Right kidney (tissue), 1 donor: ENCODE data around the gene TMPRSS2.
A peak's percentile ranks its signal among the peaks of the same experiment; 100 is the strongest.

Source experiments
- DNase-seq: peaks from one replicate; pipeline ENCODE4 v3.0.0-alpha.2; 2016

The TMPRSS2 gene

GRCh38 chr21:41510500-41510899, 2.5 kb upstream of the TMPRSS2 start:
- no peak for DNase-seq

DNA sequence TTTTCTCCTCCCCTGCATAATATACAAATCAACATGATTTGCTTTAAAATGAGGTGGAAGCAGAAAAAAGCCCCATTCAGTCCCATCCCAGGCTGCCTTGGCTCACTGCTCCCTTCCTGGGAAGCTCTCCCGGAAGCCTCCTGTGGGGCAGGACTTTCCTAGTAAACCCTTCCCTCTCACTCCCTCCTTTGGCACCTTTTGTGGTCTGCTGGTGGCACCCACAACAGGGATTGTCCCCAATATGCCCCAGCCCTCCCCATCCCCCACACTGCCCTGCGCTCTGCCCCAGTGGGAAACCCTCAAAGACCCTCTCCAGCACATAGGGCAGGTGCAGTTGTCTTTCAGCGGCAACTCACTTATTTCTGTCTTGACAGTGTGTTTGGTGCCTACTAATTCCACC, 1.8 kb upstream of the TMPRSS2 start:
- no peak for DNase-seq

- DNase-seq = no peak
Measured at GRCh38 chr21:41509145-41509496, 1.2 kb upstream of the TMPRSS2 start.

- peak; percentile 68 for DNase-seq
Measured at GRCh38 chr21:41508415-41509144, 622 bp upstream of the TMPRSS2 start.

GRCh38 chr21:41506611-41507520, 1.1 kb downstream of the TMPRSS2 start:
- DNase-seq = peak; percentile 82

- no peak for DNase-seq
Measured at GRCh38 chr21:41506005-41506594, 1.9 kb downstream of the TMPRSS2 start.

GRCh38 chr21:41504030-41504429, 3.9 kb downstream of the TMPRSS2 start:
- DNase-seq = no peak

GRCh38 chr21:41503331-41503730, 4.6 kb downstream of the TMPRSS2 start:
- no peak for DNase-seq

DNA sequence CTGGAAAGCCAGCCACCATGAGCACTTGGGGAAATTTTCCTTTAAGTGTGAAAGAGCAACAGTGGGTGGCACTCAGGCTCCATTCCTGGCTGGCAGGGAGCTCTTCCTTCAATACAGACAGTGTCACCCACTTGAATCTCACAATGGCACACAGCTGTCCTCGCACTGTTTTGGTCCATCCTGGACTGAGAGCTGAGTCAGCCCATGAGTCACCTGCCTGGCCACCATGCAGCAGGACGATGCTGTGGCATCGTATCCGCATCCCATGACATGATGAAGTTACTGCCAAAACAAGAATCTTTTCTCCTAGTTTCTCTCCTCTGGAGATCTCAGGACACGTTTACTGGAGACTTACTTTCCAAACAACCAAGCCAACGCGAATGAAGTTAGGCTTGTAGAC, 6.0 kb downstream of the TMPRSS2 start:
- no peak for DNase-seq

GRCh38 chr21:41500931-41501381, 7.0 kb downstream of the TMPRSS2 start:
- DNase-seq = no peak

DNA sequence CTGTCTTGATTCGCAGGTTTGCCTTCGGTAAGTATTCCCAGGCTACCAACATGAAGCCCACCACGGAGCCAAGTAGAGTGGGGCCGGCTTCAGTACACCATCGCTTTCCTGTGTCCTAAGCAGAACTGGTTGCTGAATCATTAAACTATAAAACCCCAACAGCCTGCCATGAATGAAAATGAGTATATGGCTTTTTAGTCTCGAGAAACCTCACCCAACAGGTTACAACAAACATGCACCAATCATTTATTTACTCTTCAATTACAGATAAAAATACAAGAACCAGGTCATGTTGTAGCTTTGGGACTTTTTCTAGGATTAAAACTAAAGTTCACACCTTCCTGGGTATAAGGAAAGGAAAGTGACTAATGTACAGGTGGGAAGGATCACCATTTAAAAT, 7.6 kb downstream of the TMPRSS2 start:
- no peak for DNase-seq

- DNase-seq = no peak
Measured at GRCh38 chr21:41499920-41500319, 8.0 kb downstream of the TMPRSS2 start.

DNA sequence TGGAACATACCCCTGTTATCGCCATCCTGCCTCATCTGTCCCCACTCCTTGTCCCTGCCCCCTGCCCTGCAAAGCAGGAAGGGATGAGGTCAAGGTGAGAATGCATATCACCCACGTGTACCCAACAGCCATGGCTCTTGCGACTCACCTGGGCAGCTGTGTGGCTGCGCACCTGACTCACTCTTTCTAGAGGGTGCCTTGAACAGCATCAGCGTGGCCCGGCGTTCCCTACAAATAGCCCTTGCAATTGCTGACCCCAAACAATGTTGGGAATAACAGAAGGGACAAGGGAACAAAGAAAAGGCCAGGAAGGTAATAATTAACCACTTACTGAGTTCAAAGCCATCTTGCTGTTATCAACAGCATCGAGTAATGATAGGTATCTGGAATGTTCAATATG, 10.2 kb downstream of the TMPRSS2 start:
- no peak for DNase-seq

DNA sequence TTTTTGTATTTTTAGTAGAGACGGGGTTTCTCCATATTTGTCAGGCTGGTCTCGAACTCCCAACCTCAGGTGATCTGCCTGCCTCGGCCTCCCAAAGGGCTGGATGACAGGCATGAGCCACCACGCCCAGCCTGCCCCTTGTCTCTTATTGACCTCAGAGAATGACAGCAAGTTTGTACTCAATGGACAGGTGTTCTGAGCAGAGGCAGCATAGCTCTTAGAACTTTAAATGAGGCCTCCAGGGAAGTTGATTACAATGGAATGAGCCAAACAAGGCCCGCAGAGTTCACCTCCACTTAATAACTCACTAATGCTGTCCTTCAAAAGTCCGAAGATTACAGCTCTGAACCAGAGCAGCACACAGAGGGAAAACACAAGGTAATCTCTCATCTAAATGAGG, 10.9 kb downstream of the TMPRSS2 start:
- no peak for DNase-seq

DNA sequence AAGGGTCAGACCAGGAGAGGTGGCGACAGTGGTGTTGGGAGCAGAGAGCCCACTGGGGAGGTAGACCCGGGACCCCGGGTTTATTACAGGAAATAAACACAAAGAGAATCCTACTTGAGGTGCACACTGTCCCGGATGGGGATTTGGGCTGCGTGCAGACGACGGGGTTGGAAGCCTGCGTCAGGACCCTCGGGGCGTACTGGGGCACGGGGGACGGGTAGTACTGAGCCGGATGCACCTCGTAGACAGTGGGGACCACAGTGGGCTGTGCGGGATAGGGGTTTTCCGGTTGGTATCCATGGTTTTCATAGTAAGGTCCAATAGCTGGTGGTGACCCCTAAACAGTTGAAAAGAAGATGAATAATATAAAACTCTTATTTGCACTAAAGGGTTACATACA, 13.7 kb downstream of the TMPRSS2 start:
- no peak for DNase-seq

- no peak for DNase-seq
Measured at GRCh38 chr21:41491412-41491811, 16.5 kb downstream of the TMPRSS2 start.

GRCh38 chr21:41490330-41490729, 17.6 kb downstream of the TMPRSS2 start:
- no peak for DNase-seq

DNA sequence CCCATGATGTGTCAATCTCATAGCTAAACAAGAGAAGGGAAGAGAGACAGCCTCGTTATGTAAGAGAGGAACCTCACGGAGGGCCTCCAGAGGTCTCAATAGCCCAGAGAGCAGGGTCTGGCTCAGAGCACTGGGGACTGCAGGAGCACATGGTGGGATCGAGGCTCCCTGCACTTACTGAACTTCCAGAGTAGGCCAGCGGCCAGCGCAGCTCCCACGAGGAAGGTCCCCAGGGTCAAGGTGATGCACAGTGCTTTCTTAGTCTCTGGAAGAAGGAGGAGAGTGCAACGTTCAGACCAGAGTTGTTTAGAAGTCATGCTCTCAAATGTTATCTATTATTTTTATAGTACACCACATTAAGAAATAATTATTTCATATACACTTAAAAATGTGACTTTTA, 18.6 kb downstream of the TMPRSS2 start:
- DNase-seq = no peak

GRCh38 chr21:41488080-41488479, 19.9 kb downstream of the TMPRSS2 start:
- no peak for DNase-seq

GRCh38 chr21:41487082-41487481, 20.9 kb downstream of the TMPRSS2 start:
- DNase-seq = no peak

DNA sequence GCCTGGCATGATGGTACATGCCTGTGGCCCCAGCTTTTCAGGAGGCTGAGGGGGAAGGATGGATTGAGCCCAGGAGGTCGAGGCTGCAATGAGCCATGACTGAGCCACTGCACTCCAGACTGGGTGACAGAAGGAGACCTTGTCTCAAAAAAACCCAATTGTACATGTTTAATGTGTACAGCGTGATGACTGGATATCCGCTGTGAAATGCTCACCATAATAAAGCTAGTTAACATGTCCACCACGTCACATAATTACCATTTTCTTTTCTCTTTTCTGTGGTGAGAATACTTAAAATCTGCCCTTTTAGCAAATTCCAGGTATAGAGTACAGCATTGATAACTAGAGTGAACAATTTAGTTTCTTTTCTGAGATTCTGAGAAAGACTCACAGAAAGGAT, 24.0 kb downstream of the TMPRSS2 start:
- no peak for DNase-seq

DNA sequence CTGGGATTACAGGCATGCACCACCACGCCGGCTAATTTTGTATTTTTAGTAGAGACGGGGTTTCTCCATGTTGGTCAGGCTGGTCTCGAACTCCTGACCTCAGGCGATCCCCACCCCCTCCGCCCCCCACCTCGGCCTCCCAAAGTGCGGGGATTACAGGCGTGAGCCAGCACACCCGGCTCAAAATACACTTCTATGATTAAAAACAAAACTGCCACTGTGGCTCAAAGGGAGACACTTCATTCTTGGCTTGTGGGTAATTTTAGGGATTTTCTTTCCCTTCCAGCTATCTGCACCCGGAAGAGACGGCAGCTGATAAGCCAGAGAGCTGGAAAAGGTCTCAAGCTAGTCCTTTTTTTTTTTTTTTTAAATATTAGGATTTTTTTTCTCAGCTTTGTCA, 24.5 kb downstream of the TMPRSS2 start:
- no peak for DNase-seq

DNA sequence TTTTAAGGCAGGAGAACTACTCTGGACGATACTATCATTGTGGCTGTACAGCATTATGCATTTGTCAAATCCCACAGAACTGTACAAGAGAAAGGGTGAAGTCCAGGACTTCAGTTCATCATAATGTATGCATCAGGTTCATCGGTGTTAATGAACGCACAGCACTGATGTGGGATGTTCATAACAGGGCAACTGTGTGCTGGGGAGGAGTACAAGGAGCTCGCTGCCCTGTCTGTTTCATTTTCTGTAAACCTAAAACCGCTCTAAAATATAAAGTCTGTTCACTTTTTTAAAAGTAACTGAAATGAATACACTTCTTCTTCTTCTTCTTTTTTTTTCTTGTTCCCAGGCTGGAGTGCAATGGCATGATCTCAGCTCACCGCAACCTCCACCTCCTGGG, 25.0 kb downstream of the TMPRSS2 start:
- DNase-seq = no peak
